HG03108 (cell line): ENCODE measurements around the gene SLC9C2.
"Not testable (repeated sequence)": the region's sequence is repeated elsewhere in the genome, so short reads cannot be mapped to it uniquely, and the experiment has no call there.

ENCODE experiments used
- ATAC-seq: cut with Tn5 transposase; IDR thresholded peaks from one replicate; pipeline ENCODE4 v1.9.1; 2021; ENCODE audit warnings: moderate library complexity; ENCODE audit not compliant: unreplicated experiment

Gene SLC9C2

GRCh38 chr1:173462666-173463065 is 140.2 kb downstream of the SLC9C2 start:
- ATAC-seq = not testable (repeated sequence)

GRCh38 chr1:173459885-173460284 is 143.0 kb downstream of the SLC9C2 start:
- ATAC-seq = no peak

DNA sequence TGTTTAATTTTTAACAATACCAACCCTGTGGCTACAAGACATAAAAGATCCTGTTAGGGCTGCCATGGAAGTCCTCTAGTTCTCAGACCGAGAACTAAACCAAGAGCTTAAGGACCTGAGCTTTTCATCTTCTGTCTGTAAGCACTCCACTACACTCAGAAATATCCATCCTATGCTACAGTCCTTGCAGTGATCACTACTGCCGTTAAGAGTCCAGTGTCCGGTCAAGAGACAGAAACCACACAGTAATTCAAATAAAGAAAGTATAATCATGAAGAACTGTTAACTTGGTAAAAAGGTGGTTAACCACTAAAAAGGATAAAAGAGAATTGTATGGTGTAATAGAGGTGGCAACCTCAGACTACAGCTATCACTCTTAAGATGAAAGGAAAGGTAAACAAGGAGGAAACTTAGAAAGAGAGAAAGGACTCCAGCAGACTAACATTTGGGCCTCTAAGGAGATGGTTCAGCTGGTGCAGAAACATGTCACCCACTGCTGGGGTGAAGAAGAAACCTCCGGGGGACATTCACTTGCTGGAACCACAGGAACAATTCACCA is 147.8 kb downstream of the SLC9C2 start:
- ATAC-seq = no peak

- ATAC-seq = no peak
These were observed 148.9 kb downstream of the SLC9C2 start for GRCh38 chr1:173453982-173454381.

DNA sequence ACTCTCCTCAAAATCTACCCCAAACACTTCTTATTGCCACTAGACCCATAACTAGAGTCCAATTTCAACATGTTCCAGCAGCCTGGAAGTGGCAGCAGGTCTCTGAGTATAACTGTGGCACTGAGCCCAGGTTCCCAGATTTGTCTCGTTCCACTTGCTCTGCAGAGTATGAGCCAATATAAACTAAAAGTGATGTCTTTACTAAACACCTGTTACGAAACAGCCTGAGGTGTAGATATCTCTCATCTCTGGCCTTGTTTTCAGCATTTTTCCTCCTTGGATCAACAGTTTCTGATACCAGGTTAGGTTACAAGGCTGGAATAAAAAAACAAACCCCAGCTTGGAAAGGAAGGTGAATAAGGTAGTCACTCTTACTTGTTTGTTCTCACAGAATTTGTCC is 150.9 kb downstream of the SLC9C2 start:
- ATAC-seq = no peak
